ENCODE measurements around the gene ABR. TPM values are rescaled to one million over a fixed set of nuclear protein-coding genes. Genes with fewer than 3 reads are reported as not detected.
"Not testable (repeated sequence)": the region's sequence is repeated elsewhere in the genome, so short reads cannot be mapped to it uniquely, and the experiment has no call there.

Gene ABR
- total RNA-seq, 1 donor from 2014 or later = 147 TPM

DNA sequence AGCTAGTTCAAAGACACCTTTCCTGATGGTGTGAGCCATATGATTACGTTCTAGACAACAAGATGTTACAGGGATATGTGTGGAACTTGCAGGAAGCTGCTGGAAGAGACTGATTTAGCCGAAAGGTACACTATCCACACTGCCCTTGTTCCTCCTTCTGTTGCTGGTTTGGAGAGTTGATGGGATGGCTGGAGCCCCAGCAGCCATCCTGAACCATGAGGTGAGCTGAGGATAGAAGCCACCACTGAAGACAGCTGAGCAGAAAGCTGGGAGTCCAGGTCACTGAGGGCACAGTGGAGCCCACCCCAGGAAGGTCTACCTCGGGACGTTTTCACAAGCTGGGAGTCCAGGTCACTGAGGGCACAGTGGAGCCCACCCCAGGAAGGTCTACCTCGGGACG is 51.3 kb downstream of the ABR start:
- intact Hi-C loops (cut with DNase I); ATAC-seq; DNase-seq (ENCODE audit: missing footprints): not testable (repeated sequence)

DNA sequence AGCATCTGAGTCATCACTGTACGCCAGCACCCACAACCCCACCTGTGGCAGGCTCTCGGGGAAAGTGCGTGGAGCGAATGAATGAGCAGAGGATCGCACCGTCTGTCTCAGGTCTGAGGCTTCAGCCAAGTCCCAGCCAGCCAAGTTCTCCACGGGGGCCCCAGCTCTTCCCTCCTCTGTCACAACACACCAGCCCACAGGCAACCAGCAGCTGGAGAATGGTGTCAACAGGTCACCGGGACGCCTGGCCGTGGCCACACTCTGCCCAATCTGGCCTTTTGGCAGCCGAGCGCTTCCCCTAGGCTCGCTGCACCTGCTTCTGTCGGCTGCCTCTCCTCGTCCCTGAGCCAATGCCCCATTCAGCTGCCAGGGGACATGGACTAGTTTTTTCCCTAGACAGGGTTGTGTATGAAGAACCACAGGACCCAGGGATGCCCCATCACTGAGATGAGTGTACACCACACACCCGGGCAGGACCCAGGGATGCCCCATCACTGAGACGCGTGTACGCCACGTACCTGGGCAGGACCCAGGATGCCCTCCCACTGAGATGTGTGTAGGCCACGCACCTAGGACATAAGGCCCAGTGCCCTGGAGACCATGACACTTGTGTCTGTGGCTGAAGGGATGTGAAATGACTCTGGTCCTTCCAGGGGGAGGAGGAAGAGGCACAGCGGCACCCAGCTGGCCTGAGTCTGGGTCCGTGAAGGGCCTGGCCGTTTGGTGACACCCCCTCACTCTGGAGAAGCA is 52.8 kb downstream of the ABR start:
- no peak for ATAC-seq
- intact Hi-C loops (cut with DNase I) = no loop called here
- DNase-seq (ENCODE audit: missing footprints) = no peak

DNA sequence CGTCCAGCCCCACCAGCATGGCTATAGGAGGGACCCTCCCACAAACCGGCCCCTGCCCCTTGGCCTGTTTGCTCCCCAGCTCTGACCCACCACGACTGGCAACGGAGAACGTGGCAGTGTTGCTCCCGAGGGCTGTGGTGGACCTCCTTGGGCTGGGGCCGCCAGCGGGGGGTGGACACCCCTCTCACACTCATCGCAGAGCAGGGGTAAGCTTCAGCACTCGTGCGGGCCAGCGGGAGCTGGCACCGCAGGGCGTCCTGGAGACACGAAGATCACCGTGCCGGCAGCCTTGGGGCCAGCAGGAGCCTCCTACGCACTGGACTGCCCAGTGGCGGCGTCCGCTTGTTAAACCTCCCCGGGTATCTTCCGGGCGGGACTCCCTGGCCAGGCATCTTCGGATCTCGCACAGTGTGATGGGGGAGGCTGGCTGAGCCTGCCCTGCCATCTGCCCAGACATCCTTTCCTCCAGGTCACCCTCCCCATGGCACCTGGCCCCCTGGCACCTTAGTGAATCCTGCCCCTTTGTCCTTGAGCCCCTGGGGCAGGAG is 53.5 kb downstream of the ABR start:
- ATAC-seq (no peak), DNase-seq (ENCODE audit: missing footprints) (no peak)
- intact Hi-C loops (cut with DNase I) = no loop called here

DNA sequence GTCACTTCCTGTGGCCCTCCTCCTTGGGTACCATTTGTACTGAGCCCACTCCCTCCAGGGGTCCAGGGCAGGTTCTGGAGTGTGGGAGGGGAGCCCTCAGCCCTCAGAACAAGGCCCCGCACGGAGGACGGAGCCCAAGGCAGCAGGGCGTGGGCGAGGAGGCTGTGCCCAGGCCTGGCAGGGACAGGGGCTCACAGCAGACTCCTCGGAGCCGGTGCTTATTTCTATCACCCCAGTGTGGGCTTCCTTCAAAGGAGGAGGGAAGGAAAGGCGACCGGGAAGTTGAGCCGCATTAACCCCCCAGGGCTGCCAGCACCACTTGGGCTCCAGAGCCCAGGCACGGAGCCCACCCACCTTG is 54.0 kb downstream of the ABR start:
- intact Hi-C loops (cut with DNase I) = no loop called here
- ATAC-seq (no peak), DNase-seq (ENCODE audit: missing footprints) (no peak)

DNA sequence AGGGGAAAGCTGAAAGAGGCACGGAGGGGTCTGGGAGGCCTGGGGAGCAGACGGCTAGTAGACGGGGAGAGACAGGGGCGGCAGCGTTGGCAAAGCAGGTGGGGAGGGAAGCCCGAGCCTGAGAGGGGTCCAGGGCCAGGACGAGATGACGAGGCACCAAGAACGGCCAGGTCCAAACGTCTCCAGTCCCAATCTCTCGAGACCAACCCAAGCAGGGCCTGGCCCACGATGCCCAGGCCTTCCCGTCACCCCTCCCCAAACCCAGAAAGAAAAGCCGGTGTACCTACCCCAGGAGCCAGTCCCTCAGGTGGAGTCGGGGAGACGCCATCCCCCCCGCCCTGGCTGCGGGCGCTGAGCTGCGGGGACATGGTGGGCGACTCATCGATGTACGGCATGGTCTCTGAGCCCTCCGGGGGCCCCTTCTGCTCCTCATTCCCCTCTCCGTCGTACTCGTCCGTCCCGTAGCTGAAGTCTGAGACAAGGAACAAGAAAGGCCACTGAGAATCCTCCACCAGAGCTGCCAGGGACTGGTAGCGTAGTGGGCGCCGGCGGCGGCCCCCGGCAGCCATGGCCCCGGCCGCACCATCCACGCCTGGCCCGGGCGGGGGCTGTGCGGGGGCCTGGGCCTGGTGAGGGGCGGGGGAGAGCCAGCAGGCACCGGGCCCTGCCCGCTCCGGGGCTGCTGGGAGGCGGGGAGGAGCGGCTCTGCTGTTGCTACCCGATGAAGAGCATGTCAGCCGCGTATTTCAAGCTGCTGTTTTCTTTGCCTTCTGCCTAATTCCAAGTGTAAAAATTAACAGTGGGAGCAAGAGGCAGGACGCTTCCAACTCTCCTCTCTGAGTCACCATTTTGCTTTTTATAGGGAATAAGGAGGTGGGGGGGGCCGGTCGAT is 54.6 kb downstream of the ABR start:
- ATAC-seq (no peak), DNase-seq (ENCODE audit: missing footprints) (no peak)
- intact Hi-C loops (cut with DNase I) = no loop called here

DNA sequence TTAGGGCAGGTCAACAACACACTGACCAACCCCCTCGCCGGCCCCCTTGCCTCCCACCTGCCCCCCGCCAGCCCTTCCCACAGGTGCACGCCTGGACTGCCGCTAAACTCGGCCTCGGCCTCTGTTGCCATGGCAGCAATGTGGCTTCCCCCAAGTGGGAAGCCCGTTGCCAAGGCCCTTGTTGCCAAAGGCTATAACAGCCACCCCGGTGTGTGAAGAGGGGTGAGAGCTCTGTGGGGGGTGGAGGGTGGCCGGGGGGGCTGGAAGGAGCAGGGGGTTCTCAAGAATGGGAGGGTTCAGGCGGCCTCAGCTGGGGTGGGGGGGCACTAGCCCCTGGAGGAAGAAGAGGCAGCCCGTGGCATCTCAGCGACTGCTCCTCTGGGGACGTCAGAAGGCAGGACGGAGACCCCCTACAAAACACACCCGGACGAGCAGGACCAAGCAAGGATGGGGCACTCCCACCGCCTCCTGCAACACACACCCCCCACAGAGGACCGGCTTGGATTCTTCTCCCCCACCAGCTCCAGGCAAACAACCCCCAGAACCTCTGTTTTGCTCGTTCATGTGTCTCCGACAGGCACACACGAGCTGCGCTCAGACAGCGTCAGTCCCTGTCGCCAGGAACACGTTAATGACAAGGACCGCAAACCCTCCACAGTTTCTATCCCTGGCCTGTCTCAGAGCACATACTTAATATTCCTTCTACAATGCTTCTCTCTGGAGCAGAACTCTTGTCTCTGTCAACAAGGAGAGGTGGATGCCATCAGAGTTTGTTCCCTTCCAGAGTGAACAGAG is 55.7 kb downstream of the ABR start:
- peak; percentile 27 for ATAC-seq
- intact Hi-C loops (cut with DNase I) = loop anchor here (1.0 kb wide), 2 partner anchors 23 to 63 kb away; no protein-coding TSS in a partner anchor
- DNase-seq (ENCODE audit: missing footprints) = no peak

DNA sequence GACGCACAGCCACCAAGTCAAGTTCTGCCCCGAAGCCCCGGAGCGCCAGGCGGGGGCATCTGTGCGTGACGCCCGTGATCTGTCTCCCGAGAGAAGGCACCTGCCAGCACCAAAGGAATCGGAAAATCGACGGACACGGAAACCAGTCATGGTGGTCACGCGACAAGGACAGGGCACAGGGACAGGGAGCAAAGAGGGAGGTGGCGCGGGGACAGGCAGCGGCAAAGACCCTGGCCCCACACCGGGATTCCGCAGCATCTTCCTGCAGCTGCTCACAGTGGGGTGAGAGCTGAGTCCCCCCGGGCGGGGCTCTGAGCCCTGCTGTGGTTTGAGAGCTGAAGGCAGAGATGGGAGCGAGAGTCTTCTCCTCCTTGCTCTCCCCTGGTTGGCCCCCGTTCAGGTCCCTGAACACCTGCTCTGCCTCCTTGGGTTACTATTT is 56.4 kb downstream of the ABR start:
- DNase-seq (ENCODE audit: missing footprints) = no peak
- no peak for ATAC-seq
- intact Hi-C loops (cut with DNase I) = loop anchor here (1.0 kb wide), 2 partner anchors 24 to 64 kb away; no protein-coding TSS in a partner anchor

DNA sequence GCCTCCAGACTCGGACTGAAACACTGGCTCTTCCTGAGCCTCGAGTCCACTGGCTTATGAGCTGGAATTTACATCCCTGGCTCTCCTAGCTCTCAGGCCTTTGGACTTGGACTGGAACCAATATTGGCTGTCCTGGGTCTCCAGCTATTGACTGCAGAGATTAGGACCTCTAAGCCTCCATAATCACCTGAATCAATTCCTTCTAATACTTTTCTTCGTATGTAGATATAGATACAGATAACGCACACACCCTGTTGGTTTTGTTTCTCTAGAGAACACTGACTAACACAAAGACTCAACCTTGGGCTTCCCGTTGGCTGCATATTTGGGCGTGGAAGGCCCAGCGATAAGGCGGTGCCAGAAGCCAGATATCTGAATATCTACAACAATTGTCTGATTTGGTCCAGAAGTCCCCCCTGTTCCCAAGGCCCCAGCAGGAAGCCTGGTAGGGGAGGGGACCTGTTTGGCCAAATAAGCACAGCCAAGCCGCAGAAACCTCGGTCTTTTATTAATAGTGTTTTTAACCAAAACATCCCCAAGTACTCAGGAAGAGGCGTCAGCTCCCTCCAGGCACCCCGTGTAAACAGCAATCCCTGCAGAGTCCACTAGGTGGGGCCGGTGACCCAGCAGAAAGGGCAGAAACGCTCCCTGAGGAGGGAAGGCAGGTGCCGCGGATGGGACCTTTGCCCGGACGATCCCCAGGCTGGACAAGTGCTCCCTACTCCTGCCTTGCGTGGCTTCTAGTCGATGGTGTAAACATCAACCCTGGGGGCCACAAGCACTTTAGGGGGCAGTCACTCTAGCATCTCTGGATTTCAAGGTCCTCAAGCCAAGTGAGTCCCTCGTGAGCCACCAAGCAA is 57.0 kb downstream of the ABR start:
- intact Hi-C loops (cut with DNase I) = loop anchor here (1.0 kb wide), 2 partner anchors 25 to 65 kb away; no protein-coding TSS in a partner anchor
- DNase-seq (ENCODE audit: missing footprints) = peak; percentile 93

DNA sequence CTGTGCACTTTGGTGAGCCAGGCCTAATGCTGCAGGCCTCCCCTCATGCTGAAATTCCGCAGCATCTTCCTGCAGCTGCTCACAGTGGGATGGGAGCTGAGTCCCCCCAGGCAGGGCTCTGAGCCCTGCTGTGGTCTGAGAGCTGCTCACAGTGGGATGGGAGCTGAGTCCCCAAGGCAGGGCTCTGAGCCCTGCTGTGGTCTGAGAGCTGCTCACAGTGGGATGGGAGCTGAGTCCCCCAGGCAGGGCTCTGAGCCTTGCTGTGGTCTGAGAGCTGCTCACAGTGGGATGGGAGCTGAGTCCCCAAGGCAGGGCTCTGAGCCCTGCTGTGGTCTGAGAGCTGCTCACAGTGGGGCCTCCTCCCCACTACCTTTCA is 58.4 kb downstream of the ABR start:
- ATAC-seq; DNase-seq (ENCODE audit: missing footprints); intact Hi-C loops (cut with DNase I): not testable (repeated sequence)

More for the DNA sequence above, 57.0 kb downstream of the ABR start:
- peak; percentile 78 for ATAC-seq

DNA sequence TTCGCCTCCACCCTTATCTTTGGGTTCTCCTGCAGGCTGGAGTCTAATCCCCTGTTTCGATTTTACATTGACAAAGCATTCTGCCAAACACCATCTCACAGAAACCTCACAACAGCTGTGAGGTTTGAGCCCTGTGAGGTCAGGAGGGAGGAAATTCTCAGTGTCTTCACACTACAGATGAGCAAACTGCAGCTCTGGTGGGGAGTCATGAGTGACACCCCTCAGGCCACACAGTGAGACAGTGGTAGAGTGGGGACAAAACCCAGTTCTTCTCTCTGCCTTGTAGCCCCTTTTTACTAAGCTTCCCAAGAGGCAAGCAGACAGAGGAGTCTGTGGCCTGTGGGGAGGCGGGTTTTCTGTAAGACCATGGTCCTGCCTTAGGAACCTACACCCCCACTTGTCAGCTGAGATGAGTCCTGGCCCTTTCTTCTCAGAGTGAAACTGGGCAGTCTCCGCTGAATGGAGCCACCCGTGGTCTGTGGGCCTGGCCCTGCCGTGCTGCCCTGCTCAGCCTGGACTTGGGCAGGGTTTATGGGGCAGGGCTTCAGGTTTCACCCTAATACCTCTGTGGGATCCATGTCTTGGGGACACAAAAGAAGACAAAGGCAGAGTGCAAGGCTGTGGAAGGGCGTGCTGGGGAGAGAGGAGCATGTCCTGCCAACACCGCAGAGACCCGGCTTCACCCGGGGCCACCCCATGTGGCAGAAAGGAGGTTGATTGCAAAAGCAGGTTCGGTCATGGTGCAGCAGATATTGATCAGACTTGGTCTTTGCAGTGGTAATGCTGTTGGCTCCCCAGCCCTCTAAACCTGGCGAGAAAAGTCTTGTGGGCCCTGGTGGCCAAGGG is 59.0 kb downstream of the ABR start:
- DNase-seq (ENCODE audit: missing footprints) (no peak), ATAC-seq (no peak)
- intact Hi-C loops (cut with DNase I) = no loop called here

DNA sequence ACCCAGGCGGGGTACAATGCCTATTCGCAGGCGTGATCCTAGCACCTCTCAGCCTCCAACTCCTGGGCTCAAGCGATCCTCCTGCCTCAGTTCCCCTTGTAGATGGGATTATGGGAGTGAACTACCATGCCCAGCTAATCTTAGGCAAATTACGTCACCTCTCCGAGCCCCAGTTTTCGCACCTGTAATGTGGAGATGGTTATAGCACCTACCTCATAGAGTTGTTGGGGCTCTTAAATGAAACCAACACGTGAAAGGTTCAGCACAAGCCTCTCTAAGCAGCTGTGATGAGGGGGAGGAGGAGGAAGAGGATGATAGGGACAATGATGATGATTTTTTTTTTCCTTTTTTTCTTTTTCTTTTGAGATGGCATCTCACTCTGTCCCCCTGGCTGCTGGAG is 59.9 kb downstream of the ABR start:
- intact Hi-C loops (cut with DNase I) = no loop called here
- DNase-seq (ENCODE audit: missing footprints) (no peak), ATAC-seq (no peak)

DNA sequence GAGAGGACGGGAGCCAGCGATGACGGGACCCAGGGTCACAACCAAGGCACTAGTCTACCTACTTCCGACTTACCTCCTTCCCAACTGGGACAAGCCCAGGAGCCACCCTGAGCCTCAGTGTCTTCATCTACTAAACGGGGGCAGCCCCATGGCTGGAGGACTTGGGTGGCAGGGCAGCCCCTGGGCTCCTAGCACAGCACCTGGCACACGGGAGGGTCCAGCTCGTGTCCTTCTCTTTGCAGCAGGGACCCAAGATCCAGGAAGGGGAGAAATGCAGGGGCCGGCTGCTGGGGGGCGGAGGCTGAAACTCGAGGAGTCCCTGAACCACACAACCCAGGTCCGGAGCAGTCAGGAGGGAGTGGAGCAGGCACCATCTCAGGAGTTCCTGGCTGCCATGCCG is 63.2 kb downstream of the ABR start:
- intact Hi-C loops (cut with DNase I) = no loop called here
- no peak for ATAC-seq
- DNase-seq (ENCODE audit: missing footprints) = no peak

DNA sequence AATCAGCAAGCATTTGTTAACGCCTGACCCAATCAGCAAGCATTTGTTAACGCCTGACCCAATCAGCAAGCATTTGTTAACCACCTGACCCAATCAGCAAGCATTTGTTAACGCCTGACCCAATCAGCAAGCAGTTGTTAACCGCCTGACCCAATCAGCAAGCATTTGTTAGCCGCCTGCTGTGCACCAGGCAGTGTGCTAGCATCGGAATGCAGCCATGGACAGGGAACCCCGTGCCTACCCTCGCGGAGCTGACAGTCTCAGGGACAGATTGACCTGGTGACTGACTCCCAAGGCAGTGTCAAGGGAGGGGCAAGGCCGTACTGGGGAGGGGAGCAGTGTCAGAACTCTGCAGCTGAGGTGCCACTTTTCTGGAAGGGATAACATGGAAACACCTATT is 66.9 kb downstream of the ABR start:
- no peak for ATAC-seq
- DNase-seq (ENCODE audit: missing footprints) = no peak
- intact Hi-C loops (cut with DNase I) = no loop called here

DNA sequence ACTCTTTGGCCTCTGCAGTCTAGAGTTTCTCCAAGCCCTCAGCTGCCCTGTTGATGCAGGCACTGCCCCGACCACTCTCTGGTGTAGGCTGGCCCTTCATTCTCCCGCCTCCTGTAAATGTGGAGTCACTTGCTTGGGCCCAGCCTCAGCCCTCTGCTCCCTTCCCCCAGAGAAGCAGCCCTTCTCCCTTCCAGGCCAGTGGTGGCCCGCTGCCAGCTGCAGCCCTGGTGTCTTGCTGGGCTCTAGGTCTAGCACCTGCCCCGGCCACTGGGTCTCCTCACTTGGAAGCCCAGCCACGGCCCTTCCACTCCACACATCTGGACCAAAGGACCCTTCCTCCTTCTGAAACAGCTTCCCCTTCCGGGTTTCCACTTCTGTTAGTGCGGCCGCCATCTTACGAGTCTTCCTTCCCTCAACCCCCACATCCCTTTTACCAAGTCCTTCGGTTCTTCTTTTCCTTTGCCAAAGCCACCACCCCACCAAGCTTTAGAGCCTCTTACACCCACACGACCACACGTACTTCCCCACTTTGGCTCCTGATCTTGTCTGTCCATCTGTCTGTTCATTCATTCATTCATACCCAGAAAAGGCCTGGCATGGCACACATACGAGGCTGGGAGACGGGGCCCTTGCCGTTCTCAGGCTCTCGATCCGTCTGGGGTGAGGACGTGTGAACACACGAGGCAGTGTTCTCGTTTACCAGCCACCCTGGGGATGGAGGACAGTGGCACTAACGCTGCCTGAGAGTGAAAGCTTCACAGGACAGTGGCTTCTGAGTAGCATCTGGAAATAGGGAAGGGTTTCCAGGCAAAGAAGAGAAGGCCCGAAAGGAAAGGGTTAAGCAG is 68.0 kb downstream of the ABR start:
- ATAC-seq (no peak), DNase-seq (ENCODE audit: missing footprints) (no peak)
- intact Hi-C loops (cut with DNase I) = no loop called here

DNA sequence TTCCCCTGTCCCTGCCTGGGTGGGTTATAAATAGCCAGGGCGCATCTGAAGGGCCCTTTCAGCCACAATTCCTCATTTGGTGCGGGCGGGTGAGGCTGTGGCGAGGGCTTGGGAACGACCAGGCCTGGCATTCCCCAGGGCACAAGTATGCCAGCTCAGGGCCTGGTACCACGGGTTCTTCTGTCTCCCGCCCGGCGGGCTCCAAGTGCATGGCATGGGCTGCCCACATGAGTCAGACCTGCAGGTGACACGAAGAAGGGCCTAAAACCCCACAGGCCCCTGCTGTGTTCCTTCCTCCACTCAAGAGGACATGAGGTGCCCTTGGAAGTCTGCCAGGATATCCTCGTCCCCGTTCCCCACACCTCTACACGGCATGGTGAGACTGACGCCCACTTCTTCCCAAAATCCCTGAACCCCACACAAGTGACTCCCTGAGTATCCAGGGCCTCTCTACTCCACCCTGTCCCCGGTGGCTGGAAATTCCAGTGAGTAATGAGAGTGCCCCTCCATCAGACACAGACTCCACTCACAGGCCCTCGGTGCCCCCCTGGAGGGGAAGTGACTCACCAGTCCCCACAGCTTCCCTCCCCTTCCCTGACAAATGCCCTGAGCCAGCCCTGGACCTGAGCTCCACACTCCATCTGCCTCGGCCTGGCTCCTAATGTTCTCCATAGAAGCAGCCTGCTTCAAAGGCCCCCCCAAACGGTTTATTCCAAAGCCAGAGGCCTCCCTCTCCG is 68.8 kb downstream of the ABR start:
- intact Hi-C loops (cut with DNase I) = no loop called here
- ATAC-seq (peak; percentile 14), DNase-seq (ENCODE audit: missing footprints) (no peak)

DNA sequence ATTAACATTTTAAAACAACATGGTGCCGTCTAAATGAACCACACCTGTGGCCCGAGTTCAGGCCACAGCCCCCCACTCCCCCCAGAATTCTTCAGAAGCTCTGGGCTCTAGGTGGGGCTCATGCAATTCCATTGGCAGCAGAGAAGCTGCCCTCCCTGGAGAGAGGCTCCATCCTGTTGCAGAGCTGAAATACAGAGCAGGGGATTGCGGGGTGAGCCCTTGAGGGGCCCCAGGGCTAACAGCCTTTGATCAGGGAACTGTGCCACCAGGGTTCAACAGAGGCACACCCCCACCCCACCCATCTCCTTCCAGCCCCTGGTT is 69.3 kb downstream of the ABR start:
- DNase-seq (ENCODE audit: missing footprints) (no peak), ATAC-seq (no peak)
- intact Hi-C loops (cut with DNase I) = no loop called here
